Suprapubic skin (tissue), 3 donors: Measurements from ENCODE around the gene VSIR.

Source experiments
- POLR2AphosphoS5 ChIP-seq, 3 donors: sonication (generic); formaldehyde crosslinking; IDR thresholded peaks; one replicate each; pipeline ENCODE4 v1.6.1; 2017; ENCODE audit warnings: antibody characterized with exemption in 3 of 3
- TF ChIP-seq, protein P1 (sequence below), 2 donors: fragments of 200-600 bp in 1 of 2; fragments of 450-650 bp in 1 of 2; sonication (generic) in 1 of 2; IDR thresholded peaks; one replicate each; pipeline ENCODE4 v1.5.1; 2016 to 2019; ENCODE audit warnings: antibody characterized with exemption in 2 of 2, mild to moderate bottlenecking in 1 of 2, moderate library complexity in 1 of 2

DNA sequence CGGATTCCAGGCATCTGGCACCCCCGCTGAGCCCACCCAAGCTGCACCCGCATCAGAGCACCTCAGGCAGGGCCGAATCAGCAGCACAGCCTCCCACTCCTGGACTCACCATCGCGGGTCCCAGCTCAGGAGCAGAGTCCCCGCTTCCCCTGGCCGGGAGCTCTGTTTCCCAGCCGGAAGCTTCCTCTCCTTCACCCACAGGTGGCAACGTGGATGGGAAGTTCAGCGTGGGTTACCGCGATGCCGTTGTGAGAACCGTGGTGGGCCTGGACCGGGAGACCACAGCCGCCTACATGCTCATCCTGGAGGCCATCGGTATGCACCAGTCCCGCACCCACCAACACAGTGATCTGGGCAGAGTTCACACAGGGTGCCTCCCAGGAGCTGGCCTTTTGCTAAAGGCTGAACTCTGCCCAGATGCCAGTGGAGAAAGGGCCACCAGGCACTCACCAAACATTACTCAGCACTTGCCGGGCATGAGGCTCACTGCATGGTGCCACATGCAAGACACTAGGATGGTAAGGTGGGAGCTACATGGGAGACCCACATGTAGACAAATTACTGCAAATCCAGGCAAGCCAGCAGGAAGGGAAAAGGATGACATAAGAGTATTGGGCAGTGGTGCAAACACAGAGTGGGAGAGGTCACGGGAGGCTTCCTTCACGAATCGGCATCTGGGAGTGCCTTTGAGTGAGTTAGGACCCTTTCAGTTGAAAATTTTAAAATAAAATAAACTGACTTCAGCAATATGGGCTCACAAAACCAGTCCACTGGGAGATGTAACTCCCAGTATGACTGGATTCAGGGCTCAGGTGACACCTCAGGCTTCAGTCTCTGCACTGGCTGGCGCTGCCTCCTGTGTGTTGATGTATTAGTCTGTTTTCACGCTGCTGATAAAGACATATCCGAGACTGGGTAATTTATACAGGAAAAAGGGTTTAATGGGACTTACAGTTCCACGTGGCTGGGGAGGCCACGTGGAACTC, 64.1 kb downstream of the VSIR start:
- TF ChIP-seq, protein P1, sequence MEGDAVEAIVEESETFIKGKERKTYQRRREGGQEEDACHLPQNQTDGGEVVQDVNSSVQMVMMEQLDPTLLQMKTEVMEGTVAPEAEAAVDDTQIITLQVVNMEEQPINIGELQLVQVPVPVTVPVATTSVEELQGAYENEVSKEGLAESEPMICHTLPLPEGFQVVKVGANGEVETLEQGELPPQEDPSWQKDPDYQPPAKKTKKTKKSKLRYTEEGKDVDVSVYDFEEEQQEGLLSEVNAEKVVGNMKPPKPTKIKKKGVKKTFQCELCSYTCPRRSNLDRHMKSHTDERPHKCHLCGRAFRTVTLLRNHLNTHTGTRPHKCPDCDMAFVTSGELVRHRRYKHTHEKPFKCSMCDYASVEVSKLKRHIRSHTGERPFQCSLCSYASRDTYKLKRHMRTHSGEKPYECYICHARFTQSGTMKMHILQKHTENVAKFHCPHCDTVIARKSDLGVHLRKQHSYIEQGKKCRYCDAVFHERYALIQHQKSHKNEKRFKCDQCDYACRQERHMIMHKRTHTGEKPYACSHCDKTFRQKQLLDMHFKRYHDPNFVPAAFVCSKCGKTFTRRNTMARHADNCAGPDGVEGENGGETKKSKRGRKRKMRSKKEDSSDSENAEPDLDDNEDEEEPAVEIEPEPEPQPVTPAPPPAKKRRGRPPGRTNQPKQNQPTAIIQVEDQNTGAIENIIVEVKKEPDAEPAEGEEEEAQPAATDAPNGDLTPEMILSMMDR (IDR thresholded peaks at IDR 0.05): no peak
- no peak for TF ChIP-seq POLR2AphosphoS5 (IDR thresholded peaks at IDR 0.05)
